ENCODE measurements around the gene SIGLEC7.
A peak's percentile ranks its signal among the peaks of the same experiment; 100 is the strongest.
"Not testable (repeated sequence)": the region's sequence is repeated elsewhere in the genome, so short reads cannot be mapped to it uniquely, and the experiment has no call there.

Gene SIGLEC7

GRCh38 chr19:51140441-51140840, 1.7 kb upstream of the SIGLEC7 start:
- no peak for DNase-seq

- no peak for DNase-seq
Observed at GRCh38 chr19:51141181-51141580, 920 bp upstream of the SIGLEC7 start.

GRCh38 chr19:51142809-51143475, 841 bp downstream of the SIGLEC7 start:
- DNase-seq = not testable (repeated sequence)

GRCh38 chr19:51143486-51143885, 1.4 kb downstream of the SIGLEC7 start:
- no peak for DNase-seq

DNA sequence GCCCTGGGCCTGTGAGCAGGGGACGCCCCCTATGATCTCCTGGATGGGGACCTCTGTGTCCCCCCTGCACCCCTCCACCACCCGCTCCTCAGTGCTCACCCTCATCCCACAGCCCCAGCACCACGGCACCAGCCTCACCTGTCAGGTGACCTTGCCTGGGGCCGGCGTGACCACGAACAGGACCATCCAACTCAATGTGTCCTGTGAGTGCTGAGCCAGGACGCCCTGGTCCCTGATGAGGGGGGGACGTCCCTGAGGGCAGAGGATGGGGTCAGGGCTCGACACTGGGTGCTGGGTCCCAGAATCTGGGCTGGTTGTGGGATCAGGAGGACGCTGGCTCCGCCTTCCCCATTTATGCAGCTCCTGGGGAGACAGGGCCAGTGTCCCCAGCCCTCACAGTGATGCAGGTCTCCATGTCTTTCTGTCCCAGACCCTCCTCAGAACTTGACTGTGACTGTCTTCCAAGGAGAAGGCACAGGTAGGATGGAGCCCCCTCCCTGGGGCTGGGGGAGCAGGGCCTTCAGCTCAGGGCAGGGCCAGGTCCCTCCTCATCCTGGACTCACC, 2.5 kb downstream of the SIGLEC7 start:
- no peak for DNase-seq

GRCh38 chr19:51145916-51146493, 3.9 kb downstream of the SIGLEC7 start:
- no peak for DNase-seq

DNA sequence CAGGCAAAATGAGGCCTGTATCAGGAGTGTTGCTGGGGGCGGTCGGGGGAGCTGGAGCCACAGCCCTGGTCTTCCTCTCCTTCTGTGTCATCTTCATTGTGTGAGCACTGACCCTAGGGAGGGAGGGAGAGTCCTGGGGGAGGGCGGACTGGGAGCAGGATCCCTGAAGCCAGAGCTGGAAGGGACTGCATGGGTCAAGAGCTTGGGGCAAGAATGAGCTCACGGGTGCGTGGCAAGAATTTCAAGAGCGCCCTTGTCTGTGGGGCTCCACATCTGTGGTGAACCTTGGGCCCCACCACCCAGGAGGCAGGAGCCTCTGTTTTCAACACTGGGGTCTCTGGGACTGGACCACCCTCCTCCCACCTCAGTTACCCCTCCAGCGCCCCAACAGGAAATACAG, 4.7 kb downstream of the SIGLEC7 start:
- DNase-seq = no peak

- DNase-seq = no peak
Observed at GRCh38 chr19:51147663-51148062, 5.6 kb downstream of the SIGLEC7 start.

DNA sequence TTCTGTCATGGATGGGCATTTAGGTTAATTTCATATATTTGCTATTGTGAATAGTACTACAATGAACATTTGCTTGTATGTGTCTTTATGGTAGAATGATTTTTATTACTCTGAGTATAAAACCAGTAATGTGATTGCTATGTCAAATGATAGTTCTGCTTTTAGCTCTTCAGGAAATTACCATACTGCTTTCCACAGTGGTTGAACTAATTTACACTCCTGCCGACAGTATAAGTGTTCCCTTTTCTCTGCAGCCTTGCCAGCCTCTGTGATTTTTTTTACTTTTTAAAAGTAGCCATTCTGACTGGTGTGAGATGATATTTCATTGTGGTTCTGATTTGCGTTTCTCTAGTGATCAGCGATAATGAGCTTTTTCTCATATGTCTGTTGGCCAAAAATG, 6.5 kb downstream of the SIGLEC7 start:
- no peak for DNase-seq

DNA sequence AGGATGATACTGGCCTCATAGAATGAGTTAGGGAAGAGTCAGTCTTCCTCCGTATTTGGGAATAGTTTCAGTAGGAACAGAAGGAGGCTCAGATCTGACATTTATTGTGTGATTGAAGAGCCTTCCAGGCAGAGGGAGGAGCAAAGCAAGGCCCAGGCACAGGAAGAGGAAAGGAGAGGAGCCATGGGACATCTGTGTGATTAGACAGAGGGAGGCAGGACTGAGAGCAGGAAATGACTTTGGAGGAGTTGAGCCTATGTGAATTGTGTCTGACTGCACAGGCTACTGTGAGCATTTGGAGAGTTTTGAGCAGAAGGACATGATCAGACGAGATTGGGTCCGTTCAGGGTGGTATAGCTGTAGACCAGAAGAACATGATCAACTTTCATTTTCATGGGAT, 8.5 kb downstream of the SIGLEC7 start:
- DNase-seq = no peak

DNA sequence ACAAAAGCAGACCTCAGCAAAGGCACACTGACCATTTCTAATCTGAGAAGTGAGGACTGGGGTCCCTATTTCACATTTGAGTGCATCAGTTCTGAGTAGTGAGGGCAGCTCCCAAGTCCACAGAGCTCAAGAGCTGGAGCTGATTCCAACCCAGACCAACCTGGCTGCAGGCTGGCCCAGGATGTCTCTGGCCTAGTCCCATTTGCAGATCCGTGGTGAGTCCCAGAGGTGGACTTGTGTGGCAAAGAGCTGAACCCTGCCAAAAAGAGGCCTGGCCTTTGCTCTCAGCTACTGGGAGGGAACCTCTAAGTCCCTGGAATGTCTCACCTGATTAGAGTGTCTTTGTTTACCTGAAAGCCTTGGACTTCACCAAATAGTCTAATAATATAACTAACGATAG, 14.6 kb downstream of the SIGLEC7 start:
- no peak for DNase-seq

- DNase-seq = no peak
Observed at GRCh38 chr19:51157265-51157664, 15.2 kb downstream of the SIGLEC7 start.

DNA sequence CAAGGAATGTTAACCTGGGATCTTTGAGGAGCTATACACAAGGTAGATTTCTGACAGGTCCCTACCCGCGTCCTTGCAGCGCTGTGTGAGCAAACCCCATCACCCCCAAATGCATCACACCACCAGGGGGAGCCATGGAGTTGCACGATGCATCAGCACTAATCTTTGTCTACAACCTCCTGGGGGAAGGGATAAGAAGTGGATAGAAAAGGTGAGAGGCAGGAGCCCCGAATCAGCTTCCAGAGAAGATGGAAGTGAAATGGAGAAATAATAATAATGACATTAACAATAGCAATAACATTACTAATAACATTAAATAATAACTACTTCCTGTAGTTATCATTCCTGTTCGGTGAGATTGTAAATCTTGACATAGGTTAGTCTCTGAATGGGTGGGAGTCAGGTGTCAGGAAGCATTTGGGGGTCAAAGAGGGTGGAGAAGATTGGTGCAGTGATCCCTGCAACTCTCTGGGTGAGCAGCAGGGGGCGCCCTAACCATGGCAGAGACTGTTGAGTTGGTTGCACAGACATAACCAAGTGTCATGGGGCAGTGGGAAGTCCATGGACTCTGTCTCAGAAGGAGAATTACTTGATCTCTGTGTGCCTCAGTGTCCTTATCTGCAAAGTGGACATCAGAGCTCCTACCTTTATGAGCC, 16.5 kb downstream of the SIGLEC7 start:
- DNase-seq = peak; percentile 72

DNA sequence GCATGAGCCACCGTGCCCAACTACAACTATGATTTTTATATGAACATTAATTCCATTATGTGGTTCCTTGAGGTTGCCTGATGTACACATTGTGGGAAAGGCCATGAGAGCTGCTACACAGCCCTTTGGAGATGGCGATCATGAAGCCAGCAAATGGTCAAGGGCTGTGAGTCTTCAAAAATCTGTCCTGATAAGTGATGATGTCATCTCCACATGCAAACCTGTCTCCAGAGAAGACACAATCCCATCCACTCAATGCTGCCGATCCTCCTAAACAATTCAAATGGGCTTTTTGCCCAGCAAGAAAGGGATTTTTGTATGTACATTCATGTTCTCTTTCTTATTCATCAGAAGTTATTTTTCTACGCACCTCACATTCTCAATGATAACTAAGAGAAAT, 17.6 kb downstream of the SIGLEC7 start:
- no peak for DNase-seq

- DNase-seq = no peak
Observed at GRCh38 chr19:51161266-51161665, 19.2 kb downstream of the SIGLEC7 start.

- DNase-seq = no peak
Observed at GRCh38 chr19:51161867-51162496, 19.9 kb downstream of the SIGLEC7 start.

GRCh38 chr19:51163257-51163656, 21.2 kb downstream of the SIGLEC7 start:
- no peak for DNase-seq

- no peak for DNase-seq
Observed at GRCh38 chr19:51164215-51164614, 22.1 kb downstream of the SIGLEC7 start.

DNA sequence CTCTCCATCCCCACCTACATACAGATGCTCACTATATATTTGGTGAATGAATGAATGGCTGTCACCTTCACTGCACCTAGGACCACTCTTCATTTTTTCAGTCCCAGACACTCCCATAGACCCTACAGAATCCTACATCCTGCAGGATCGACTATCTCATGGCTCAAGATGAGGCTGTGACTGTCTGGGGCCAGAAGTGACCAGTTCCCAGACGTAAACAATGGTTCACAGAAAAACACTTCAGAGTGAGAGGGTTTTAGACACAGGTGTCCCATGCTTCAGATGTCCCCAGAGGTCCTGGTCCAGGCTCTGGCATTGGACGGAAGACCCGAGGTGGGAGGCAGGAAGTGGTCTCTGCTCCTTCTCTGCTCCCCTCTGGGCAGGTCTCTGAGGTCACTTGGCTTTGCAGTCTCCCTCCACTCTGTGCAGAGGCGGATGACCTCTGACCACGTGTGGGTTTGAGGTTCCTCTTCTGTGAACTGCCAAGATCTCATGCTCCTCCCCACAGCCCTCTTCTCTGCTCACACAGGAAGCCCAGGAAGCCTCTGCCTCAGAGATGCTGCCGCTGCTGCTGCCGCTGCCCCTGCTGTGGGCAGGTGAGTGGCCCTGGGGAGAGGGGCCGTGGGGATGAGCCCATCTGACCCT, 24.9 kb downstream of the SIGLEC7 start:
- peak; percentile 40 for DNase-seq

DNA sequence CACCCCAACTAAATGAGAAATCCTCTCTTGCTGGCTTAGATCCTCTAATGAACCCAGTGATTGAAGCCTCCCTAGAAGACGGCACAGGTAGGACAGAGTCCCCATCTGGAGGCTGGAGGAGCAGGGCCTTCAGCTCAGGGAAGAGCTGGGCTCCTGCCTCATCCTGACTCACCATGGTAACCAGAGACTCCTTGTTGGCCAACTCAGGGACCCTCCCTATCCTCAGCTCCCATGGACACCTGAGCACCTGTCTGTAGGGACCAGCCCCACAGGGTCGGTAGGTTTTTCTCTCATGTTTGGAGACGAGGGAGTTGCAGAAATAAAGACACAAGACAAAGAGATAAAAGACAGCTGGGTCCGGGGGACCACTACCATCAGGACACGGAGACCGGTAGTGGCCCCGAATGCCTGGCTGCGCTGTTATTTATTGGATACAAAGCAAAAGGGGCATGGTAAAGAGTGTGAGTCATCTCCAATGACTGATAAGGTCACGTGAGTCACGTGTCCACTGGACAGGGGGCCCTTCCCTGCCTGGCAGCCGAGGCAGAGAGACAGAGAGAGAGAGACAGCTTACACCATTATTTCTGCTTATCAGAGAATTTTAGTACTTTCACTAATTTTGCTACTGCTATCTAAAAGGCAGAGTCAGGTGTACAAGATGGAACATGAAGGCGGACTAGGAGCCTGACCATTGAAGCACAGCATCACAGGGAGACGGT, 26.6 kb downstream of the SIGLEC7 start:
- no peak for DNase-seq

- DNase-seq = peak; percentile 66
Observed at GRCh38 chr19:51169283-51169918, 27.3 kb downstream of the SIGLEC7 start.

DNA sequence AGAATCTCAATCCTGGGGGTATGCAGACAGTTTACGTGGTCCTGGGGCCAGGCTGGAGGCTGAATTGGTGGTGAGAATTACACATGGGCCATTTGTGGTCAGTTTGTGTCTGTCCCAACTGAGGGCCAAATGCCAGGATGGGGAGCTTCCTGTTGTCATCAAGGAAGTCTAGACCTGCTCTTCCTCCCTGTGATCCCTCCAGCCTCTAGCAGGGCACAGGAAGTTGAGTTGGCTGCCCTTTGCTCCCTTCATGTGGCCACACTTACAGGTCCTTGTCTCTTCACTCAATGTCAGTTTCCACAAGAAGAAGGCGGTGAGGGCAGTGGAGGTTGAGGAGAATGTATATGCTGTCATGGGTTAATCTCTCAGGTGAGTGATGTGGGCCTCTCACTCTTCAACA, 30.1 kb downstream of the SIGLEC7 start:
- no peak for DNase-seq

Measured in CD4-positive, alpha-beta T cell treated with Interleukin-17A for 1 hour (primary cell).